ENCODE results near the gene SARDH. TPM values are rescaled to one million over a fixed set of nuclear protein-coding genes. Genes with fewer than 3 reads are reported as not detected.

The SARDH gene
- polyA plus RNA-seq, 3 donors = not detected

GRCh38 chr9:133708246-133709014, 29.7 kb downstream of the SARDH start:
- Mint-ChIP-seq H3K36me3 (no peaks in the 10 kb centered on the region), H3K4me1 (peaks cover 1% of the 10 kb centered on the region), H3K9me3 (peaks cover 0 to 3% (median 0%) of the 10 kb centered on the region in 7 donors), H3K4me3 (no peak overlapping the region), H3K27me3 (ENCODE audit: low read depth in 3 of 3) (peaks cover 5 to 10% (median 6%) of the 10 kb centered on the region in 3 donors), H3K27ac (no peak overlapping the region)
- H3K9ac ChIP-seq (ENCODE audit: insufficient read depth, low read length, poor library complexity, severe bottlenecking) = no peak overlapping the region
- H4K20me1 ChIP-seq (ENCODE audit: insufficient read depth, low read length) = no peaks in the 10 kb centered on the region
- no peaks in the 10 kb centered on the region for H3K36me3 ChIP-seq (replicated peaks in 1 of 2; ENCODE audit: control insufficient read depth in 1 of 2, insufficient read depth in 2 of 2, low read length in 2 of 2)
- H3K27ac ChIP-seq (ENCODE audit: low read depth in 1 of 2, low read length in 2 of 2) = no peak overlapping the region
- no peaks in the 10 kb centered on the region for H3K9me3 ChIP-seq (replicated peaks in 1 of 2; ENCODE audit: control insufficient read depth in 1 of 2, insufficient read depth in 1 of 2, low read length in 2 of 2)
- no peaks in the 10 kb centered on the region for H3K79me2 ChIP-seq (ENCODE audit: insufficient read depth, low read length)
- no peak overlapping the region for H3K4me2 ChIP-seq (replicated peaks; ENCODE audit: extremely low read depth, low read length, poor library complexity, severe bottlenecking)
- H3K27me3 ChIP-seq (ENCODE audit: control insufficient read depth in 2 of 2, insufficient read depth in 2 of 2, low read length in 2 of 2) = no peaks in the 10 kb centered on the region
- no peaks in the 10 kb centered on the region for H3K4me1 ChIP-seq (ENCODE audit: control insufficient read depth in 1 of 2, insufficient read depth in 2 of 2, low read length in 2 of 2)
- intact Hi-C loops (cut with micrococcal nuclease) = no loop called here
- WGBS (ENCODE audit: insufficient coverage) = 93% methylated on average over 25 of the region's 30 CpGs
- H3K4me3 ChIP-seq (replicated peaks in 1 of 3; ENCODE audit: low read depth in 2 of 3, low read length in 3 of 3) = no peak overlapping the region
- DNase-seq = no peak
- no peak overlapping the region for H2AFZ ChIP-seq (ENCODE audit: insufficient read depth, low read depth, low read length, poor library complexity, severe bottlenecking)
- TF ChIP-seq, protein P1, sequence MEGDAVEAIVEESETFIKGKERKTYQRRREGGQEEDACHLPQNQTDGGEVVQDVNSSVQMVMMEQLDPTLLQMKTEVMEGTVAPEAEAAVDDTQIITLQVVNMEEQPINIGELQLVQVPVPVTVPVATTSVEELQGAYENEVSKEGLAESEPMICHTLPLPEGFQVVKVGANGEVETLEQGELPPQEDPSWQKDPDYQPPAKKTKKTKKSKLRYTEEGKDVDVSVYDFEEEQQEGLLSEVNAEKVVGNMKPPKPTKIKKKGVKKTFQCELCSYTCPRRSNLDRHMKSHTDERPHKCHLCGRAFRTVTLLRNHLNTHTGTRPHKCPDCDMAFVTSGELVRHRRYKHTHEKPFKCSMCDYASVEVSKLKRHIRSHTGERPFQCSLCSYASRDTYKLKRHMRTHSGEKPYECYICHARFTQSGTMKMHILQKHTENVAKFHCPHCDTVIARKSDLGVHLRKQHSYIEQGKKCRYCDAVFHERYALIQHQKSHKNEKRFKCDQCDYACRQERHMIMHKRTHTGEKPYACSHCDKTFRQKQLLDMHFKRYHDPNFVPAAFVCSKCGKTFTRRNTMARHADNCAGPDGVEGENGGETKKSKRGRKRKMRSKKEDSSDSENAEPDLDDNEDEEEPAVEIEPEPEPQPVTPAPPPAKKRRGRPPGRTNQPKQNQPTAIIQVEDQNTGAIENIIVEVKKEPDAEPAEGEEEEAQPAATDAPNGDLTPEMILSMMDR (IDR thresholded peaks at IDR 0.05) = no peak

- DNase-seq = no peak
- 85% methylated on average over 14 of the region's 15 CpGs for WGBS (ENCODE audit: insufficient coverage)
Observed at GRCh38 chr9:133707763-133708245, 30.3 kb downstream of the SARDH start.

More at GRCh38 chr9:133707763-133708245, 30.3 kb downstream of the SARDH start:
- Histone ChIP-seq H3K27ac (ENCODE audit: low read depth in 1 of 2, low read length in 2 of 2) (no peak overlapping the region), H4K20me1 (ENCODE audit: insufficient read depth, low read length) (no peaks in the 10 kb centered on the region), H3K9ac (ENCODE audit: insufficient read depth, low read length, poor library complexity, severe bottlenecking) (no peak overlapping the region), H2AFZ (ENCODE audit: insufficient read depth, low read depth, low read length, poor library complexity, severe bottlenecking) (no peak overlapping the region), H3K79me2 (ENCODE audit: insufficient read depth, low read length) (no peaks in the 10 kb centered on the region), H3K36me3 (replicated peaks in 1 of 2; ENCODE audit: control insufficient read depth in 1 of 2, insufficient read depth in 2 of 2, low read length in 2 of 2) (no peaks in the 10 kb centered on the region), H3K27me3 (ENCODE audit: control insufficient read depth in 2 of 2, insufficient read depth in 2 of 2, low read length in 2 of 2) (peaks cover 0 to 5% of the 10 kb centered on the region in 2 donors), H3K4me2 (replicated peaks; ENCODE audit: extremely low read depth, low read length, poor library complexity, severe bottlenecking) (no peak overlapping the region), H3K9me3 (replicated peaks in 1 of 2; ENCODE audit: control insufficient read depth in 1 of 2, insufficient read depth in 1 of 2, low read length in 2 of 2) (no peaks in the 10 kb centered on the region), H3K4me1 (ENCODE audit: control insufficient read depth in 1 of 2, insufficient read depth in 2 of 2, low read length in 2 of 2) (peaks cover 2 to 3% of the 10 kb centered on the region in 2 donors), H3K4me3 (replicated peaks in 1 of 3; ENCODE audit: low read depth in 2 of 3, low read length in 3 of 3) (no peak overlapping the region)
- H3K36me3 Mint-ChIP-seq = no peaks in the 10 kb centered on the region
- H3K4me1 Mint-ChIP-seq = peaks cover 1% of the 10 kb centered on the region
- H3K9me3 Mint-ChIP-seq = peaks cover 0 to 3% (median 0%) of the 10 kb centered on the region in 7 donors
- H3K27ac Mint-ChIP-seq = no peak overlapping the region
- TF ChIP-seq, protein P1 (IDR thresholded peaks at IDR 0.05) = no peak
- peaks cover 6 to 15% (median 9%) of the 10 kb centered on the region in 3 donors for H3K27me3 Mint-ChIP-seq (ENCODE audit: low read depth in 3 of 3)
- intact Hi-C loops (cut with micrococcal nuclease) = no loop called here
- no peak overlapping the region for H3K4me3 Mint-ChIP-seq
